Keratinocyte (primary cell): Measurements from ENCODE around the gene GARIN5B.

Experiments
- EZH2 ChIP-seq: IDR thresholded peaks from one replicate; pipeline ENCODE4 v1.6.1; 2012; ENCODE audit warnings: inconsistent platforms, mild to moderate bottlenecking, low read length, moderate library complexity
- TF ChIP-seq, protein P1 (sequence below), 3 experiments: IDR thresholded peaks in 1 of 3; conservative IDR thresholded peaks in 1 of 3; optimal IDR thresholded peaks in 1 of 3; 2 replicates in 2 of 3; 3 replicates in 1 of 3; pipeline versions ENCODE3 to v1.5.1; 2011; ENCODE audit warnings: low read length in 3 of 3, mild to moderate bottlenecking in 3 of 3, moderate library complexity in 2 of 3, control low read depth in 1 of 3, inconsistent platforms in 1 of 3; ENCODE audit not compliant: insufficient read depth in 2 of 3; ENCODE audit errors: extremely low read depth in 1 of 3

DNA sequence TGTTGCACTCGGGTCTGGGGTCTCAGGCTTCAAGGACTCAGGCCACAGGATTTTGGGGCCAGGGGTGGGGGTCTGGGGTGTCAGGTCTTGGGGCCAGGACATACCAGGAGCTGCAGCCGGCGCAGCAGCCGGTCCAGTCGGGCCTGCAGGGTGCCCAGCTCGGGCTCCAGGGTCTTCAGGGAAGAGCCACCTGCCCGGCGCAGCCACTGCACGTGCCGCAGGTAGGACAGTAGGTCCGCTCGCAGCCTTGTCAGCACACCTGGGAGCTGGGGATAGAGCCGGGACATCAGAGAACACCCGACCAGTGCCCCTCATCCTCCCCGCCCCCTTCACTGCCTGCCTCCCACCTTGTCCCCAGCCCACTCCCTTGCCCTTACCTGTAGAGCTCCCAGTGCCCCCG lies 5.0 kb upstream of the GARIN5B start:
- TF ChIP-seq, protein P1, sequence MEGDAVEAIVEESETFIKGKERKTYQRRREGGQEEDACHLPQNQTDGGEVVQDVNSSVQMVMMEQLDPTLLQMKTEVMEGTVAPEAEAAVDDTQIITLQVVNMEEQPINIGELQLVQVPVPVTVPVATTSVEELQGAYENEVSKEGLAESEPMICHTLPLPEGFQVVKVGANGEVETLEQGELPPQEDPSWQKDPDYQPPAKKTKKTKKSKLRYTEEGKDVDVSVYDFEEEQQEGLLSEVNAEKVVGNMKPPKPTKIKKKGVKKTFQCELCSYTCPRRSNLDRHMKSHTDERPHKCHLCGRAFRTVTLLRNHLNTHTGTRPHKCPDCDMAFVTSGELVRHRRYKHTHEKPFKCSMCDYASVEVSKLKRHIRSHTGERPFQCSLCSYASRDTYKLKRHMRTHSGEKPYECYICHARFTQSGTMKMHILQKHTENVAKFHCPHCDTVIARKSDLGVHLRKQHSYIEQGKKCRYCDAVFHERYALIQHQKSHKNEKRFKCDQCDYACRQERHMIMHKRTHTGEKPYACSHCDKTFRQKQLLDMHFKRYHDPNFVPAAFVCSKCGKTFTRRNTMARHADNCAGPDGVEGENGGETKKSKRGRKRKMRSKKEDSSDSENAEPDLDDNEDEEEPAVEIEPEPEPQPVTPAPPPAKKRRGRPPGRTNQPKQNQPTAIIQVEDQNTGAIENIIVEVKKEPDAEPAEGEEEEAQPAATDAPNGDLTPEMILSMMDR (optimal IDR thresholded peaks at IDR 0.05 in 1 of 3, IDR thresholded peaks at IDR 0.05 in 1 of 3, conservative IDR thresholded peaks at IDR 0.05 in 1 of 3; ENCODE audit: extremely low read depth in 1 of 3, insufficient read depth in 2 of 3, low read length in 3 of 3) = no peak
- TF ChIP-seq EZH2 = no peak
